Fibroblast of lung (primary cell): ENCODE measurements around the gene PCGF3. TPM values are rescaled to one million over a fixed set of nuclear protein-coding genes. Genes with fewer than 3 reads are reported as not detected.
A peak's percentile ranks its signal among the peaks of the same experiment; 100 is the strongest.

Source experiments
- DNase-seq, 2 donors: peaks; one replicate each; pipeline versions ENCODE4 v3.0.0 to v3.0.0-alpha.2; 2010; ENCODE audit warnings: low read depth in 2 of 2
- H2AFZ ChIP-seq: 2 replicates; pipeline ENCODE4 v1.5.1; 2012; ENCODE audit warnings: low read length, control low read depth, inconsistent platforms
- H3K27ac ChIP-seq: 2 replicates; pipeline ENCODE4 v1.5.1; 2011; ENCODE audit warnings: low read length, control low read depth; ENCODE audit not compliant: insufficient read depth
- H3K27me3 ChIP-seq: 2 replicates; pipeline ENCODE4 v1.5.1; 2011; ENCODE audit warnings: mild to moderate bottlenecking, low read length; ENCODE audit not compliant: control insufficient read depth, insufficient read depth
- H3K36me3 ChIP-seq: 2 replicates; pipeline ENCODE4 v1.5.1; 2011; ENCODE audit warnings: low read length; ENCODE audit not compliant: control insufficient read depth, insufficient read depth
- H3K4me1 ChIP-seq: 2 replicates; pipeline ENCODE4 v1.5.1; 2011; ENCODE audit warnings: low read length; ENCODE audit not compliant: control insufficient read depth, insufficient read depth; ENCODE audit errors: extremely low read depth
- H3K4me2 ChIP-seq: 2 replicates; pipeline ENCODE4 v1.5.1; 2011; ENCODE audit warnings: low read length, control low read depth; ENCODE audit not compliant: insufficient read depth; ENCODE audit errors: extremely low read depth
- H3K4me3 ChIP-seq, 4 experiments: fragments of 200-600 bp in 1 of 4; sonication (generic) in 1 of 4; replicated peaks in 1 of 4; 2 replicates each; pipeline ENCODE4 v1.5.1; 2011 to 2016; ENCODE audit warnings: low read length in 4 of 4, low read depth in 3 of 4, mild to moderate bottlenecking in 3 of 4, control low read depth in 2 of 4, inconsistent platforms in 1 of 4, mixed read lengths in 1 of 4; ENCODE audit not compliant: insufficient read depth in 1 of 4; ENCODE audit errors: control extremely low read depth in 1 of 4
- H3K79me2 ChIP-seq: 2 replicates; pipeline ENCODE4 v1.5.1; 2012; ENCODE audit warnings: mild to moderate bottlenecking, low read length, inconsistent platforms; ENCODE audit not compliant: control insufficient read depth, insufficient read depth
- H3K9ac ChIP-seq: 2 replicates; pipeline ENCODE4 v1.5.1; 2011; ENCODE audit warnings: mild to moderate bottlenecking, low read length, control low read depth; ENCODE audit not compliant: insufficient read depth
- H3K9me3 ChIP-seq: 2 replicates; pipeline ENCODE4 v1.5.1; 2012; ENCODE audit warnings: low read depth, low read length; ENCODE audit not compliant: control insufficient read depth, insufficient read depth
- H4K20me1 ChIP-seq: 2 replicates; pipeline ENCODE4 v1.5.1; 2011; ENCODE audit warnings: low read length; ENCODE audit not compliant: control insufficient read depth, insufficient read depth; ENCODE audit errors: extremely low read depth
- EZH2 ChIP-seq: IDR thresholded peaks from 2 replicates; pipeline ENCODE4 v1.5.1; 2012; ENCODE audit warnings: low read length, control low read depth, mild to moderate bottlenecking; ENCODE audit errors: missing control alignments
- polyA plus RNA-seq, 2 donors: library from polyadenylated mRNA; depleted of rRNA in 1 of 2; stranded (reverse) in 1 of 2; unstranded in 1 of 2; fragments of >200 nt; gene quantifications; 2 replicates each; pipeline ENCODE4 v1.2.1, GENCODE V29; 2011 to 2012; ENCODE audit warnings: missing spikeins in 1 of 2
- total RNA-seq: library from RNA; depleted of rRNA; stranded (reverse); fragments of >200 nt; gene quantifications from 2 replicates; pipeline ENCODE4 v1.2.1, GENCODE V29; 2014
- TF ChIP-seq, protein P1 (sequence below), 2 donors: IDR thresholded peaks in 1 of 2; conservative IDR thresholded peaks in 1 of 2; 1 replicate in 1 of 2; 2 replicates in 1 of 2; pipeline ENCODE4 v1.5.1; 2011 to 2012; ENCODE audit warnings: low read length in 2 of 2, control low read depth in 1 of 2, inconsistent platforms in 1 of 2, low read depth in 1 of 2, mild to moderate bottlenecking in 1 of 2

PCGF3 gene
- total and polyA plus RNA-seq, 2 donors (not counting 1 experiment from before 2014, with no cell fraction given): 24.8 to 27.1 TPM

DNA sequence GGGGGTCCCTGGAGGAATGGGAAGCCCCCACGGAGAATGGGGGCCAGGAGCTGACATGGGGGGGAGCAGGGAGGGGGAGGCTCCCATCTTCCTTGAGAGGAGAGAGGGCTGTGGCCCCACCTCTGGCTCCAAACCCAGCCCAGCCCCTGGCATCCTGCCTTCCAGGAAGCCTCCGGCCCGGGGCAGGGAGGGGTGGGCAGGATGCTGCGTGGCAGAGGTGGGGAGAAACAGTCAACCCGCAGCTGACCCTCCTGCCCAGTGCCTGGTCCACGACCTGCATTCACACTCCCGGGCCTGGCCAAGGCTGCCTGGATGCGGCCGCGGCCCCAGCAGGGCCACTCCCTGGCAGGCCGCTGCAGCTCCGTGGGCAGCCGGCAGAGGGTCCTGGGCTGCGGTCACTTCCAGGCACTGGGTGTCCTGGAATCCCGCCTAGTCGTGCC, 81.2 kb downstream of the PCGF3 start:
- no peak for DNase-seq
- TF ChIP-seq EZH2: no peak
- TF ChIP-seq, protein P1, sequence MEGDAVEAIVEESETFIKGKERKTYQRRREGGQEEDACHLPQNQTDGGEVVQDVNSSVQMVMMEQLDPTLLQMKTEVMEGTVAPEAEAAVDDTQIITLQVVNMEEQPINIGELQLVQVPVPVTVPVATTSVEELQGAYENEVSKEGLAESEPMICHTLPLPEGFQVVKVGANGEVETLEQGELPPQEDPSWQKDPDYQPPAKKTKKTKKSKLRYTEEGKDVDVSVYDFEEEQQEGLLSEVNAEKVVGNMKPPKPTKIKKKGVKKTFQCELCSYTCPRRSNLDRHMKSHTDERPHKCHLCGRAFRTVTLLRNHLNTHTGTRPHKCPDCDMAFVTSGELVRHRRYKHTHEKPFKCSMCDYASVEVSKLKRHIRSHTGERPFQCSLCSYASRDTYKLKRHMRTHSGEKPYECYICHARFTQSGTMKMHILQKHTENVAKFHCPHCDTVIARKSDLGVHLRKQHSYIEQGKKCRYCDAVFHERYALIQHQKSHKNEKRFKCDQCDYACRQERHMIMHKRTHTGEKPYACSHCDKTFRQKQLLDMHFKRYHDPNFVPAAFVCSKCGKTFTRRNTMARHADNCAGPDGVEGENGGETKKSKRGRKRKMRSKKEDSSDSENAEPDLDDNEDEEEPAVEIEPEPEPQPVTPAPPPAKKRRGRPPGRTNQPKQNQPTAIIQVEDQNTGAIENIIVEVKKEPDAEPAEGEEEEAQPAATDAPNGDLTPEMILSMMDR (conservative IDR thresholded peaks at IDR 0.05 in 1 of 2, IDR thresholded peaks at IDR 0.05 in 1 of 2; ENCODE audit: low read depth in 1 of 2, low read length in 2 of 2): peak in 1 of 2 donors; percentile 21
- peaks cover 2% of the 10 kb centered on the region for H3K4me1 ChIP-seq

DNA sequence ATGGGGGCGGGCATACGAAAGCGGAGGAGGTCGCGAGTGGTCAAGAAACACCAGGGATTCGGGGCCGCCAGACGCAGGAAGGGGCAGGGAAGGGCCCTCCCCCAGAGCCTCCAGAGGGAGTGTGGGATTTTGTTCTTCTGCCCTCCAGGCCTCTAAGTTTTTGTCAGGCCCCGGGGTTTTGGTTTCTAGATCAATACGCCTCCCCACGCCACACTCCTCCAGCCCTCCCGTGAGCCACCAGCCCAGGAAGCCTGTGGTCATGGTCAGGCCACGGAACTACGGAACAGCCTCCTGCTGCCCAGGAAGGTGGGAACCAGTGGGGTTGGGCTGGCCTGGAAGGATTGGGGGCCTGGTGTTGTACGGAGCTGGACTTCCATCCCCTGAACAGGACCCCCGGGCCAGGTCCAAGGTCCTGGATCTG, 81.9 kb downstream of the PCGF3 start:
- H3K4me2 ChIP-seq: no peak overlapping the region
- H3K9ac ChIP-seq: no peak overlapping the region
- no peaks in the 10 kb centered on the region for H4K20me1 ChIP-seq
- no peak for TF ChIP-seq EZH2
- TF ChIP-seq, protein P1 (conservative IDR thresholded peaks at IDR 0.05 in 1 of 2, IDR thresholded peaks at IDR 0.05 in 1 of 2; ENCODE audit: low read depth in 1 of 2, low read length in 2 of 2): no peak
- no peaks in the 10 kb centered on the region for H3K36me3 ChIP-seq
- DNase-seq: no peak
- no peaks in the 10 kb centered on the region for H3K79me2 ChIP-seq
- no peaks in the 10 kb centered on the region for H3K4me1 ChIP-seq
- no peak overlapping the region for H3K4me3 ChIP-seq
- H3K9me3 ChIP-seq: no peaks in the 10 kb centered on the region
- H3K27me3 ChIP-seq: peaks cover 10% of the 10 kb centered on the region
- H2AFZ ChIP-seq: no peak overlapping the region
- H3K27ac ChIP-seq: no peak overlapping the region

More for the DNA sequence above, 81.2 kb downstream of the PCGF3 start:
- Histone ChIP-seq H3K9me3 (no peaks in the 10 kb centered on the region), H3K27me3 (peaks cover 10% of the 10 kb centered on the region), H3K36me3 (no peaks in the 10 kb centered on the region), H3K79me2 (no peaks in the 10 kb centered on the region), H3K4me2 (no peak overlapping the region), H2AFZ (no peak overlapping the region), H3K27ac (no peak overlapping the region), H3K9ac (no peak overlapping the region), H3K4me3 (no peak overlapping the region), H4K20me1 (no peaks in the 10 kb centered on the region)

DNA sequence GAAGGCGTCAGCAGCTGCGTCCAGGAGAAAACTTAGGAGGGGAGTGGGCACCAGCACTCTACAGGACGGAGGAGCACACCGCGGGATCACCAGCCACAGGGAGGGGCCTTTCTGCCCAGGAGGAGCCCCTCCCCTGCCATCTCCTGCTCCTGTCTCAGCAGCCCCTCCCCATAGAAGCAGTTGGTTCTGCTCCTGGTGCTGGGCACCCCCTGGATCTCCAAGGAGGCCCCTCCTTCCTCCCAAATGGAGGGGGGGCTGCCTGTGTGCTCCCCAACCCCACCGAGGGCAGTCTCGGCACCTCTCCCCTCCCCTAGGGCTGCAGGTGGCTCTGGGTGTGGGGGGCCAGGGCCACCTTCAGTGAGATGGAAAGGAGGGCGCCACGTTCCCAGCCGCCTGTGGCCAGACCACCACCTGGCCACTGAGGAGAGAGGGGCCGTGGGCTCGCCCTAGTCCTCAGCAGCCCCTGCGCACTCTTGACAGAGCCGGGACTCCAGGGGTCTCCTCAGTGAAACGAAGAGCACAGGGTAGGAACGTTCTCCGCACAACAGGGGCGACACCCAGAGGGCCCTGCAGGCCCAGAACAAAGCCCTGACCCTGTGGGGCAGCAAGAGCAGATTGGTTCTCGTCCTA, 82.5 kb downstream of the PCGF3 start:
- TF ChIP-seq, protein P1 (conservative IDR thresholded peaks at IDR 0.05 in 1 of 2, IDR thresholded peaks at IDR 0.05 in 1 of 2; ENCODE audit: low read depth in 1 of 2, low read length in 2 of 2): no peak
- TF ChIP-seq EZH2: no peak
- Histone ChIP-seq H4K20me1 (no peaks in the 10 kb centered on the region), H3K4me2 (no peak overlapping the region), H3K27me3 (peaks cover 16% of the 10 kb centered on the region), H3K27ac (no peak overlapping the region), H3K4me1 (no peaks in the 10 kb centered on the region), H3K4me3 (no peak overlapping the region), H2AFZ (no peak overlapping the region), H3K36me3 (no peaks in the 10 kb centered on the region), H3K9ac (no peak overlapping the region), H3K9me3 (no peaks in the 10 kb centered on the region), H3K79me2 (no peaks in the 10 kb centered on the region)
- no peak for DNase-seq
